ENCODE results near the gene SRGAP3.

SRGAP3 gene

DNA sequence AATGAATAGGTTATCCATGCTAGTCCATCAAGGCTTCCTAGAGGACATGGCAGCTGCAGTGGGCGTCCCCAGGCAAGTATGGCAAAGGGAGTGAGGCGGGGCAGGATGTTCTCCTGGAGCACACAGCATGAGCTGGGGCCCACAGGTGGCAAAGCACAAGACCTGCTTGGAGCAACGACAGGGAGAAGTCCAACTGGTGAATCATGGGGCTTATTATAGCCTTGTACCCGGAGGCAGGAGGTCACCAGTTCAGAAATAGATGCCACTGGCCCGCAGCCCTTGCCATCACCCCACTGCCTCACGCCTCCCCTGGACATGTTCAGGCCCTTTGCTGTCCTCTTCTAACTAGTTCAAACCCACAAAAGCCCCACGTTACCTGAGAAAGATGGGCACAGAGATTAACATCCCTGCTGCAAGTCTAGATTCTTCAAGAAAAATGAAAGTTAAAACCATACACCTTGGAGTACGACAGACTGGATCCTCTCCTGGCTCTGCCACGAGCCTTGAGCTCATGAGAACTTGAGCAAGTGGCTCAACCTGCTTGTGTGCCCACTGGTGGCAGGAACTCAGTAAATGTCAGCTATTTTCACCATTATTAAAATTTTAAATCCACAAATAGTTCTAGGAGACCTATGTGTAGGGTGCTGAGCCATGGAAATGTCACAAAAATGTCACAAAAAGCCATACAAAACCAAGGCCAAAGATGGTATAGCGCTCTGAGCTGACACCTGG, 1.8 kb upstream of the SRGAP3 start:
- no peak for DNase-seq

GRCh38 chr3:9250236-9250635, 790 bp upstream of the SRGAP3 start:
- DNase-seq: no peak

DNA sequence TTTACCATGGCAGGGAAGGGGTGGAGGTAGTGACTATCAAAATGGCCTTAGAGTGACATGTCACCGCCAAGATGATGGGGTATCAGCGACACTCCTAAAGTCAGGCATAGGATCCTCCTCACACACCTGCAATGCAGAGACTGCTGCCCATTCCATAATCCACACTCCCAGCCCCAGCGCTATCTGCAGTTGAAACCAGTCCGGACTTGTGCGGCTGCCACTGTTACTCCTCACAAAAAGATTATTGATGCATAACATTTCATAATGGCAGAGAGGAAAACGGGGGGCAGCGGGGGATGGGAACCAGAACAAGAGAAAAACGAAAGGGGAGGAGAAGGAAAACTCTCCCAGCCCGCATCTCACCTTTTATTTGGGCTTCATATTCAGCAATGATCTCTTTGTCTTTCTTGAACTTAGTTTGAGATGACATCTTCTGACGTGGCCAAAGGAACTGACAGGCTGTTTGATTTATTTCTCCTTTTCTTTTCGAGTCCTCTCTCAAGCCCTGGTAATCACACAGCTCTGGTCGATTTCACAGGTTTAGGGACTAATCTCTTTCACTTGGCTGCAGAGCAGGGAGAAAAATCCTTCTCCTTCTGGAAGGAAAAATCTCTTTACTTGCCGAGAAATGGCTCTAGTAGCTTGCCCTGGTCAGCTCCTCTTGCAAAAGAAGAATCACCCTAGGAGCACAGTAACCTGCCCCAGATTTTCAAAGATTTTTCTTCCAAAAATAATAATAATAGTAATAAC, 749 bp downstream of the SRGAP3 start:
- no peak for DNase-seq

DNA sequence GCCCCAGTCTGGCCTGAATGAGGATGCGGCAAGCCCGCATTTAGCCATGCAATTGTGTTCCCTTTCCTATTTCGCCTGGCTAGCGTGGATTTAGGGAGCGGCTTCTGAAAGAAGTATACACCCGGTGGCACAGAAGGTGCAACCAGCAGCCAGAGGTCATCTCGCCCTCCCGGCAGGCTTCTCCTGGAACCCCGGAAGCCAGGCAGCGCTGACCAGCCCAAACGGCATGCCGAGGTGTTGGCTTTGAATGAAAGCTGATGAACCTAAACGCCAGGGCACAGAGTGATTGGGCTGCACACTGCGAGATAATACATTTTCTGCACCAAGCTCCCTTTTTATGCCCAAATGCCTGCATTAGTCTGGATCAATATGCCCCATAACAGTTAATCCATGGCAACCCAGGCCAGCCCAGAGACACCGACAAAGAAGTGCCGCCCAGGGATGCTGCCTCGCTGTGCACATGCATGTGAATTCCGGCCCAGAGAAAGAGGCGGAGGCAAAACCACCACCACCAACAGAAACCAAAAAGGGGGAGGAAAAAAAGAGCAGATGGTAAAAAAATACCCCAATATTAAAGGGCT, 1.4 kb downstream of the SRGAP3 start:
- DNase-seq: no peak

DNA sequence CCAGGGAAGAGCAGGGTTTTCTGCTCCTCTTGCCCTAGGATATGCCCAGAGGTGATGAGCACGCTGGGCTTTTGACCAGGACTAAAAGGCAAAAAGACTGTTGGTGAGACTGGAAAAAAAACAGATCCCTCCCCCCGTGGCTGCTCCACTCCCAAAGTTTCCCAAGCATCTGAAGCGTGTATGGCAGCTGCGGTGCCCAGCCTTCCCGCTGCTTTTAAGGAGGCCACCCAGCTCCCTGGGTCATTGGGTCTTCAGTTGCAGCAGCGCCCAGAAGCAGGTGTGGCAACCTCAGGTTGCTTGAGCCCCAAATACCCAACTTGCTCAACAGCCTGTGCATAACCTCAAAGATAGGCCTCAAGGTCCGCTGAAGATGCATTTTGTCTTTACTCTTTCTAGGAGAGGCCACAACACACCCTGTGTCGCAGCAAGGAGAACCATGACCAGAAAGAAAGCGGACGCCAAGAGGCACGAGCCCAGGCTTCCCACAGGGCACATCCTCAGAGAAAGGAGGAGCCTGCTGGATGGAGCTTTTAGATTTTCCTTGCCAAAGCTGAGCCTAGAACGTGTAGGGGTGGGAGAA, 2.0 kb downstream of the SRGAP3 start:
- DNase-seq: no peak

GRCh38 chr3:9246189-9246588, 3.3 kb downstream of the SRGAP3 start:
- DNase-seq: no peak

DNA sequence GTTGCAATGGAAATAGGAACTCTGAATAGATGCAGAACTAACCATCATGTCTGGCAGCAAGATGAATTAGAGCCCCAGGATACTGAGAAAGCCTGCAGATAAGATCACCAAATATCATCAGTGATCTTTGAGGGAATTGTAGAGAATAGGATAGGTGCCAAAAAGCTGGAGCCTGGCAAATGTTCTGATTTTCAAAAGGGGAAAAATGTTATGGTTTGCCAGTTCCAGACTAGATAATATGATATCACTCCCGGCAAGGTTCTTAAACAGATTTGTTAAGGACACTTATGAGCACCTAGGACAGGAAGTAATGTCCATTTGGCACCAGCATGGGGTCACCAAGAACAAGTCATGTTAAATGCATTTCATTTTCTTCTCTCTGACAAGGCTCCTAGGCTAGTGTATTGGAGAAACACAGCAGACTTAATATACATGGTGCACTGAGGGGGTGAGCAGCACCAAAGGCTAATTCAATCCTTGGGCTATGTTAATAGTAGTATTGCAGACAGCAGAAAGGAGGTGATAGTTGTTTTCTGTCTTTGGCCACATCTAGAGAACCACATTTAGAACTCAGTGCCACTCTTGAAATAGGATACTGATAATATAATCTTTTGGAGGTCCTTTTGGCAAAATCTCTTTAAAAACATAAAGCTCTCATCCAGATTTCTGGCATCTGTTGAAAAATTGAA, 4.8 kb downstream of the SRGAP3 start:
- no peak for DNase-seq

DNA sequence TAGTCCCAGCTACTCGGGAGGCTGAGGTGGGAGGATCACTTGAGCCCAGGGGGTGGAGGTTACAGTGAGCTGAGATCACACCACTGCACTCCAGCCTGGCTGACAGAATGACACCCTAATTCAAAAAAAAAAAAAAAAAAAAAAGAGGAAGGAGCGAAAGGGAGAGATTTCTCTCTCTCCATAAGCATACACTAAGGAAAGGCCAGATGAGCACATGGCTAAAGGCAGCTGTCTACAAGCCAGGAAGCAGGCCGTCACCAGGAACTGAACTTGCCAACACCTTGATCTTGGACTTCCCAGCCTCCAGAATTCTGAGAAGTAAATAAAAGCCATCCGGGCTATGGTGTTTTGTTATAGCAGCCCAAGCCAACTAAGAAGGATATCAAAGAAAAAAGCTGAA, 7.5 kb downstream of the SRGAP3 start:
- DNase-seq: no peak

GRCh38 chr3:9239680-9240079, 9.8 kb downstream of the SRGAP3 start:
- no peak for DNase-seq

- DNase-seq: no peak
Measured at GRCh38 chr3:9238721-9239295, 10.6 kb downstream of the SRGAP3 start.

- no peak for DNase-seq
Measured at GRCh38 chr3:9238276-9238675, 11.2 kb downstream of the SRGAP3 start.

DNA sequence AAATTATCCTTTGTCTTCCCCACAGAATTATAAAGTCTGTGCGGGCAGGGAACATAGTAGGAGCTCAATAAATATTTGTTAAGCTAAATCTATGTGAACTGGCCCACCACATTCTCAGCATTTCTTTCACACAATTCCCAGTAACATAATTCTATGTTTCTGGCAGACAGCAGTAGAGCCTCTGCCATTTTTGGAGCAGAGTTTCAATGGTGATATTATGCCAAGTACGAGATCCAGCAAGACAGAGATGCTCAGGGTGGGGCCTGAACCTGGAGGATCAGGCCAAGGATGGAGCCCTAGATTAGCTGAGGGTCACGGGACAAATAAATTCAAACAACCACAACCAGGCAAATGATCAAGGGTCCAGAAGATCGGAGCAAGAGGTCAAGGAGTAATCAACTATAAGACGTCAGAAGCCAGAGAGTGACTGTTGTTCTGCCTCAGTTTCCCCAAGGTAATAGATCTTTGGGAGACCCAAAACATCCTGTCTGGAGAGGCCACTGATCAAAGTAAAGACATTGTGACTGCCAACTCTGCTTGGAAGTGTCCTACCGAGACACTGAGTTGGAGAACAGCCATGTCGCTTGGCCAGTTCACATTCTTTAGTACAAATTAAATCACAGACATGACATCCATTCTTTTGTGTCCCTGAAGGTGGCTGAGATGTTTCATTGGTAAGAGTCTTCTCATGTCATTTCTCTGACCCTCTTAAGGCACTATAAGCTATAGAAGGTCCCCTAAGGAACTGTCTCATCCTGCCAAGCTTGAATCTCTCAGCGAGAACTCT, 15.4 kb downstream of the SRGAP3 start:
- no peak for DNase-seq

DNA sequence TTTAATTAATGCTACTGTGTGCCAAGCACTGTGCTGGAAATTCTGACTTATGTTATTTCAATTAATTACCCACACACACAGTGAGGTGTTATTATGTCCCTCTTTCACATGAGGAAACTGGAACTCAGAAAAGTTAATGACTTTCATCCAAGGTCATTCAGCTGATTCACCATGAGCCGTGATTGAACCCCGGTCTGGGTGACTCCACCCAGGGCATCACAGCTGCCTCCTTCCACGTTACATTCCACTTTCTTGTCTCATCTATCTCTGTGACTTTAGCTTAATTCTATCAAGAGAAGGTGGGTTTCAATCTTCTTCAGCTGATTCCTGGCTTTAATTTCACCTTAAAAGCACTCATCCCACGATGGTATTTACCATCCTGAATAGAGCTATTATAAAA, 16.3 kb downstream of the SRGAP3 start:
- DNase-seq: no peak

DNA sequence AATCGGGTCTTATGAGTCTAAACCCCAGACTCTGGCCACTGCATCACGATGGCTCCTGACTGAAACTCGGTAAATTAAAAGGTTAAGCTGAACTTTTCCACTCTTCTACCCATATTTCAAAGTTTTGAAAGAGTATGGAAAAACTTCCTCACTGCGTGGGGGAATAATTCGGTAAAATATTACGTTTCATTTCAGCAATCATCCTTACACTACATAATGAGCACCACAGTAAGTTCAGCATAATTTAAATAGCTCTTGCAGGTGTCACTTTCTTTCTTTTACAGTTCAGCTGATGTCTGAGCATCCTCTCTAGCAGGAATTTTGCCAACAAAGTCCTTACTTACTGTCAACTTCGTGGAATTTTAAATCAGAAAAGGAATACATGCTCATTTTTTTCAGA, 17.5 kb downstream of the SRGAP3 start:
- DNase-seq: no peak

DNA sequence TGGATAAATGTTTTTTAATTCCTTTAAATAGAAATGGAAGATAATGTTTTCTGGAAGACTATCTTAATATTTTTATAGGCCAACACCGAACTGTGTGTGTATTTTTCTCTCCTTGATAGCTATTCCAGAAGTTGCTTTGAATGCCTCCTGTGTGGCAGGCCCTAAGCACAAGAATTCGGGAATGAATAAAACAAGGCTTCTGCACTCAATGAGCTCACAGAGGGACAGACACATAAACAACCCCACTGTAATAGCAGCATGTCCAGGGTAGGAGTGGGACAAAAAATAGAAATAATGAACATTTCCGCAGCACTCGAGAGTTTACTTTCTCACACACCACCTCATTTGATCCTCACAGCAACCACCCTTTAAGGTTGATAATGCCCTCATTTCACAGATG, 18.0 kb downstream of the SRGAP3 start:
- no peak for DNase-seq

DNA sequence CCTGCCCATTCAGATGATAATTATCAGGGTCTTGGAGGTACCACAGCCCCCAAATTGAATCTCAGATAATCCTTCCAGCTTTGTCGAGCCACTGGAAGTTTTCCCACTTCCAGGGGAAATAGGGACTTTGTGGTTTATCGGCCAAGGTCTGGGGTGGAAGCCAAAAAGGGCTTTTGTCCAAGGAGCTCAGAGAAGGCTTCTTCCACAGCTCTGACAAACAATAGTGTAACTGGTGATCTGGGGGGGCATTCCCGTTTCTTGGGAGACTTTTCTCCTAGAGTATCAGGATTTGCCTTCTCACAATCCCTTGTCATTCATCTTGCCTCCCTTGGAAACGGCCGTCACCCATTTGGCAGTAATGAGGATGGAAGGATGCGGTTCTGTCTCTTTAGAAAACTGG, 18.4 kb downstream of the SRGAP3 start:
- no peak for DNase-seq

GRCh38 chr3:9230596-9230995, 18.9 kb downstream of the SRGAP3 start:
- no peak for DNase-seq

- no peak for DNase-seq
Measured at GRCh38 chr3:9229879-9230278, 19.6 kb downstream of the SRGAP3 start.

GRCh38 chr3:9229325-9229724, 20.1 kb downstream of the SRGAP3 start:
- DNase-seq: no peak

GRCh38 chr3:9226326-9226725, 23.1 kb downstream of the SRGAP3 start:
- no peak for DNase-seq

DNA sequence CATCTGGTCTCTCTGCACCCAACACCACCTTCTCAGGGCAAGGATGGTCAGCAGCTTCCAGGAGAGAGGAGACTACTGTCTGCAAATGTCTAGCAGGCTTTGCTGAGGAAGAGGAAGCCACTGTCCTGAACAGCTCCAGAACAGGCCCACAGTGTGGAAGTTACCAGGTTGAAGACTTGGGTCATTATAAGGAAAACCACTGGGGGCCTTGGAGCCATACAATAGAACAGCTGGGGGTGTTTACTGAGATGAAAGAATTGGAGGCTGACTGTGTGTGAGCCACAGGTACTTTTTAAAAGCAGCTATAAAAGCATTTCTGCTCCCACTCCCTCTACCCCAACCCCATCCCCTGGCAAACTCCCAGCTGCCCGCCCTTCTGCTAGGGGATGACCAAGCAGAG, 24.2 kb downstream of the SRGAP3 start:
- DNase-seq: no peak

GRCh38 chr3:9224490-9224889, 25.0 kb downstream of the SRGAP3 start:
- DNase-seq: no peak

Data from activated T-cell treated with anti-CD3 and anti-CD28 coated beads, Interleukin-2, amount 50 U/mL, for 1 hour (primary cell).